ENCODE results near the gene GSTT2. TPM values are rescaled to one million over a fixed set of nuclear protein-coding genes. Genes with fewer than 3 reads are reported as not detected.

Gene GSTT2
- polyA plus RNA-seq, 1 donor (not counting 4 experiments of a cell fraction or from before 2014, with no cell fraction given): 0.24 TPM

DNA sequence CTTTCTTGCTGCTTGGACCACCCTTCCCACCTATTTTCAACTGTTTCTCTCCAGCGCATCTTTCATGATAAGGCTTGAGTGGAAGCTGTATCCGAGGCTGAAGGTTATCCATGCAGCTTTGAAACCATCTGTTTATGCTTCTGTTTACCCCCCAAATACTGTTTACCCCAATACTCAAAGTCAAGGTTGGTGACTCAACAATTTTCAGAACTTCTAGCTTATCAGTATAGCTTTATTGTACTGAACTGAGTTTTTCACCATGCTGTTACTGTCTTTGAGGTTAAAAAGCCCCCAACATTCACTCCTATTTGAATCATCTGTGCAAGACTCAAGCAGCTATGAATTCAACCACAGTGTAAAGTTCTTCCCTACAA lies 30.1 kb downstream of the GSTT2 start:
- no peak overlapping the region for H3K4me3 ChIP-seq (ENCODE audit: control insufficient read depth in 2 of 3, extremely low read depth in 1 of 3, insufficient read depth in 2 of 3, low read depth in 1 of 3, low read length in 3 of 3)
- no peak overlapping the region for H3K9ac ChIP-seq (ENCODE audit: control insufficient read depth, extremely low read depth, insufficient read depth, low read length)
- FAIRE-seq (no peak), DNase-seq (ENCODE audit: low read depth, low spot score) (no peak)
- H3K9me1 ChIP-seq (ENCODE audit: control insufficient read depth, extremely low read depth, insufficient read depth, low read length): no peaks in the 10 kb centered on the region
- no peak overlapping the region for H3K27ac ChIP-seq (ENCODE audit: control insufficient read depth, insufficient read depth, low read length)
- no peaks in the 10 kb centered on the region for H4K20me1 ChIP-seq (ENCODE audit: control insufficient read depth, extremely low read depth, insufficient read depth, low read length)
- no peaks in the 10 kb centered on the region for H3K27me3 ChIP-seq (ENCODE audit: control insufficient read depth, extremely low read depth, insufficient read depth, low read length)
- H3K79me2 ChIP-seq (ENCODE audit: control insufficient read depth, insufficient read depth, low read length): peaks cover 37% of the 10 kb centered on the region
- TF ChIP-seq, protein P1, sequence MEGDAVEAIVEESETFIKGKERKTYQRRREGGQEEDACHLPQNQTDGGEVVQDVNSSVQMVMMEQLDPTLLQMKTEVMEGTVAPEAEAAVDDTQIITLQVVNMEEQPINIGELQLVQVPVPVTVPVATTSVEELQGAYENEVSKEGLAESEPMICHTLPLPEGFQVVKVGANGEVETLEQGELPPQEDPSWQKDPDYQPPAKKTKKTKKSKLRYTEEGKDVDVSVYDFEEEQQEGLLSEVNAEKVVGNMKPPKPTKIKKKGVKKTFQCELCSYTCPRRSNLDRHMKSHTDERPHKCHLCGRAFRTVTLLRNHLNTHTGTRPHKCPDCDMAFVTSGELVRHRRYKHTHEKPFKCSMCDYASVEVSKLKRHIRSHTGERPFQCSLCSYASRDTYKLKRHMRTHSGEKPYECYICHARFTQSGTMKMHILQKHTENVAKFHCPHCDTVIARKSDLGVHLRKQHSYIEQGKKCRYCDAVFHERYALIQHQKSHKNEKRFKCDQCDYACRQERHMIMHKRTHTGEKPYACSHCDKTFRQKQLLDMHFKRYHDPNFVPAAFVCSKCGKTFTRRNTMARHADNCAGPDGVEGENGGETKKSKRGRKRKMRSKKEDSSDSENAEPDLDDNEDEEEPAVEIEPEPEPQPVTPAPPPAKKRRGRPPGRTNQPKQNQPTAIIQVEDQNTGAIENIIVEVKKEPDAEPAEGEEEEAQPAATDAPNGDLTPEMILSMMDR (optimal IDR thresholded peaks at IDR 0.05 in 1 of 3, IDR thresholded peaks at IDR 0.05 in 1 of 3, conservative IDR thresholded peaks at IDR 0.05 in 1 of 3; ENCODE audit: extremely low read depth in 1 of 3, insufficient read depth in 2 of 3, low read length in 3 of 3): no peak
- TF ChIP-seq EZH2 (IDR thresholded peaks at IDR 0.05; ENCODE audit: low read length): no peak
- dilution Hi-C loops (cut with MboI; ENCODE audit: extremely low pct_ligation_motif_present, low sequenced_read_pairs): no loop called here
- H3K36me3 ChIP-seq (ENCODE audit: control insufficient read depth in 2 of 2, extremely low read depth in 1 of 2, insufficient read depth in 2 of 2, low read length in 2 of 2): no peaks in the 10 kb centered on the region
- no peak overlapping the region for H2AFZ ChIP-seq (ENCODE audit: control insufficient read depth, low read length)
- no peaks in the 10 kb centered on the region for H3K9me3 ChIP-seq (ENCODE audit: control insufficient read depth, low read depth, low read length)
- H3K4me2 ChIP-seq (ENCODE audit: control insufficient read depth, extremely low read depth, insufficient read depth, low read depth, low read length): no peak overlapping the region
- H3K4me1 ChIP-seq (ENCODE audit: control insufficient read depth, extremely low read depth, insufficient read depth, low read length): no peaks in the 10 kb centered on the region

DNA sequence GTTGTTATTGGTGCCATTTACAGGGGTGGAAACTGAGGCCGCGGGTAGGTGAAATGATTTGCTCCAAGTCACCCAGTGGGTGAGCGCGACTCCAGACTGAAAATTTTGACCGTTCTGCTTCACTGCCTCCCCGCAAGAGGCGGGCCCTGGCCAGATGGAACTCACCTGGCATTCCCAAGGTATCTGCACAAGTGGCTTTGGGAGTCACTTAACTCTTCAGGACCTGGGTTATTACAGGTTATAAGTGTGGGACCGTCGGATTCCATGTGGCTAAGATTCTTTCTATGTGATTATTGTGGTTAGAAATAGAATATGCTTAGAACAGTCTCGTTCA lies 31.8 kb downstream of the GSTT2 start:
- peaks cover 51% of the 10 kb centered on the region for H3K79me2 ChIP-seq (ENCODE audit: control insufficient read depth, insufficient read depth, low read length)
- peak overlapping the region; percentile 93 for H2AFZ ChIP-seq (ENCODE audit: control insufficient read depth, low read length)
- TF ChIP-seq, protein P1 (optimal IDR thresholded peaks at IDR 0.05 in 1 of 3, IDR thresholded peaks at IDR 0.05 in 1 of 3, conservative IDR thresholded peaks at IDR 0.05 in 1 of 3; ENCODE audit: extremely low read depth in 1 of 3, insufficient read depth in 2 of 3, low read length in 3 of 3): no peak
- no peak for TF ChIP-seq EZH2 (IDR thresholded peaks at IDR 0.05; ENCODE audit: low read length)
- FAIRE-seq: no peak
- H3K4me1 ChIP-seq (ENCODE audit: control insufficient read depth, extremely low read depth, insufficient read depth, low read length): no peaks in the 10 kb centered on the region
- no peaks in the 10 kb centered on the region for H4K20me1 ChIP-seq (ENCODE audit: control insufficient read depth, extremely low read depth, insufficient read depth, low read length)
- no peaks in the 10 kb centered on the region for H3K9me1 ChIP-seq (ENCODE audit: control insufficient read depth, extremely low read depth, insufficient read depth, low read length)
- peak overlapping the region; percentile 94 to 99 (median 95) for H3K4me3 ChIP-seq (ENCODE audit: control insufficient read depth in 2 of 3, extremely low read depth in 1 of 3, insufficient read depth in 2 of 3, low read depth in 1 of 3, low read length in 3 of 3)
- no peaks in the 10 kb centered on the region for H3K9me3 ChIP-seq (ENCODE audit: control insufficient read depth, low read depth, low read length)
- dilution Hi-C loops (cut with MboI; ENCODE audit: extremely low pct_ligation_motif_present, low sequenced_read_pairs): no loop called here
- H3K27ac ChIP-seq (ENCODE audit: control insufficient read depth, insufficient read depth, low read length): peak overlapping the region; percentile 83
- H3K36me3 ChIP-seq (ENCODE audit: control insufficient read depth in 2 of 2, extremely low read depth in 1 of 2, insufficient read depth in 2 of 2, low read length in 2 of 2): no peaks in the 10 kb centered on the region
- H3K9ac ChIP-seq (ENCODE audit: control insufficient read depth, extremely low read depth, insufficient read depth, low read length): peak overlapping the region; percentile 86
- DNase-seq (ENCODE audit: low read depth, low spot score): no peak
- peak overlapping the region; percentile 63 for H3K4me2 ChIP-seq (ENCODE audit: control insufficient read depth, extremely low read depth, insufficient read depth, low read depth, low read length)
- H3K27me3 ChIP-seq (ENCODE audit: control insufficient read depth, extremely low read depth, insufficient read depth, low read length): no peaks in the 10 kb centered on the region
